Glomerular visceral epithelial cell (primary cell): Measurements from ENCODE around the gene PDX1.

Source experiments
- DNase-seq: peaks from one replicate; pipeline ENCODE4 v3.0.0-alpha.2; 2016; ENCODE audit errors: extremely low spot score

The PDX1 gene

DNA sequence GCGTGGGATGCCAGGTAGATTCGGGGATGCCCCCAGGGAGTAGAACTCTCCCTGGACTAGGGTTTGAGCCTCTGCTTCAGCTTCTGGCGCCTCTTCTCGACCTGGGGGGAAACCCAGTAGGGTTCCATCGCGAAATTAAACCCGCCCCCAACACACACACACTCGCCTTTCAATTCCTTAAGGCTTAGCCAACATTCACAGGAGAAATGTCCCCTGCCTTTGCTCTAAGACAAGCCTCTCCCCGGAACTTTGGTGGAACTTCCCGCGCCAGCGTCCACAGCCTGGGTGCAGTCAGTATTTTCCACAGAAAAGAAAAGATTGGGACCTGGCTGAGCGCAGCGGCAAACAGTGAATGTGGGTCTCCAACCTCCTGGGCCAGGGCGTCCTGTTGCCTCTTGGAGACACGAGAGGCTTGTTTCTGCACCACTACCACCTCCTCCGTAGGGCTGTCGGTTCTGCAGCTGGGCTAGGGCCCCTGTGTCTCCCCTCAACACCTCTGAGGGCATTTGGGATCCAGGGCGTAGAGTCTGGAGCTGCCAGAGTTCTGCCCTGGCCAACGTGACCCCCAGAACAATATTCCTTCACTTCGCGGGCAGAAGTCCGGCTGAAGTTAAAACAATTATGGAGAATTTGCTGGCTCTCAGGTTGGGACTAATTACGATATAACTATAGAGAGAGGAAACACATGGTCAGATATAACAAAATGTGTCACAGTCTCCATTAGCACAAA lies 3.2 kb downstream of the PDX1 start:
- DNase-seq: no peak

DNA sequence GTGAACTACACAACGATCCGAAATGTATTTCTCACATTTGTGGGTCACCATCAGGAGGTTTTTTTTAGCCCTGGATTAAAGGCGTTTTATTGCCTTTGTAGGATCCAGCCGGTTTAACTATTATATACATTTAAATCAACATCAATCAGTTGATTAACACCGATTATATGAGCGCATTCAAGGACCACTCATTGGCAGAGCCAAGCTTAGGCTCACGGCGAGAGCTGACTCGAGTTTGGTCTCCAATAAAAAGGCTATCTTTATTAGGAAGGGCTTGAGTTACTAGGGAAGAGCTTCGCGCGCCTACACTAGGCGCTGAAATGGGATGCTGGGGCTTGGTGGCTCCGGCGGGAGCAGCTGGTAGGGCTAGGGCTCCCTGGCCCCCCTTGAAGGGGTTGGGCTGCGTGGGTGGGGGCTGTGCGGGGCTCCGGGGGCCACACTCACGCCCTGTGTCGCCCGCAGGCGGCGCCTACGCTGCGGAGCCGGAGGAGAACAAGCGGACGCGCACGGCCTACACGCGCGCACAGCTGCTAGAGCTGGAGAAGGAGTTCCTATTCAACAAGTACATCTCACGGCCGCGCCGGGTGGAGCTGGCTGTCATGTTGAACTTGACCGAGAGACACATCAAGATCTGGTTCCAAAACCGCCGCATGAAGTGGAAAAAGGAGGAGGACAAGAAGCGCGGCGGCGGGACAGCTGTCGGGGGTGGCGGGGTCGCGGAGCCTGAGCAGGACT lies 4.2 kb downstream of the PDX1 start:
- DNase-seq: no peak

DNA sequence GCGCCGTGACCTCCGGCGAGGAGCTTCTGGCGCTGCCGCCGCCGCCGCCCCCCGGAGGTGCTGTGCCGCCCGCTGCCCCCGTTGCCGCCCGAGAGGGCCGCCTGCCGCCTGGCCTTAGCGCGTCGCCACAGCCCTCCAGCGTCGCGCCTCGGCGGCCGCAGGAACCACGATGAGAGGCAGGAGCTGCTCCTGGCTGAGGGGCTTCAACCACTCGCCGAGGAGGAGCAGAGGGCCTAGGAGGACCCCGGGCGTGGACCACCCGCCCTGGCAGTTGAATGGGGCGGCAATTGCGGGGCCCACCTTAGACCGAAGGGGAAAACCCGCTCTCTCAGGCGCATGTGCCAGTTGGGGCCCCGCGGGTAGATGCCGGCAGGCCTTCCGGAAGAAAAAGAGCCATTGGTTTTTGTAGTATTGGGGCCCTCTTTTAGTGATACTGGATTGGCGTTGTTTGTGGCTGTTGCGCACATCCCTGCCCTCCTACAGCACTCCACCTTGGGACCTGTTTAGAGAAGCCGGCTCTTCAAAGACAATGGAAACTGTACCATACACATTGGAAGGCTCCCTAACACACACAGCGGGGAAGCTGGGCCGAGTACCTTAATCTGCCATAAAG lies 4.8 kb downstream of the PDX1 start:
- no peak for DNase-seq

DNA sequence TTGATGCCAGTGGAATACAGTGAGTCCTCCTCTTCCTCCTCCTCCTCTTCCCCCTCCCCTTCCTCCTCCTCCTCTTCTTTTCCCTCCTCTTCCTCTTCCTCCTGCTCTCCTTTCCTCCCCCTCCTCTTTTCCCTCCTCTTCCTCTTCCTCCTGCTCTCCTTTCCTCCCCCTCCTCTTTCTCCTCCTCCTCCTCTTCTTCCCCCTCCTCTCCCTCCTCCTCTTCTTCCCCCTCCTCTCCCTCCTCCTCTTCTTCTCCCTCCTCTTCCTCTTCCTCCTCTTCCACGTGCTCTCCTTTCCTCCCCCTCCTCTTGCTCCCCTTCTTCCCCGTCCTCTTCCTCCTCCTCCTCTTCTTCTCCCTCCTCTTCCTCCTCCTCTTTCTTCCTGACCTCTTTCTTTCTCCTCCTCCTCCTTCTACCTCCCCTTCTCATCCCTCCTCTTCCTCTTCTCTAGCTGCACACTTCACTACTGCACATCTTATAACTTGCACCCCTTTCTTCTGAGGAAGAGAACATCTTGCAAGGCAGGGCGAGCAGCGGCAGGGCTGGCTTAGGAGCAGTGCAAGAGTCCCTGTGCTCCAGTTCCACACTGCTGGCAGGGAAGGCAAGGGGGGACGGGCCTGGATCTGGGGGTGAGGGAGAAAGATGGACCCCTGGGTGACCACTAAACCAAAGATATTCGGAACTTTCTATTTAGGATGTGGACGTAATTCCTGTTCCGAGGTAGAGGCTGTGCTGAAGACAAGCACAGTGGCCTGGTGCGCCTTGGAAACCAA lies 5.6 kb downstream of the PDX1 start:
- no peak for DNase-seq

DNA sequence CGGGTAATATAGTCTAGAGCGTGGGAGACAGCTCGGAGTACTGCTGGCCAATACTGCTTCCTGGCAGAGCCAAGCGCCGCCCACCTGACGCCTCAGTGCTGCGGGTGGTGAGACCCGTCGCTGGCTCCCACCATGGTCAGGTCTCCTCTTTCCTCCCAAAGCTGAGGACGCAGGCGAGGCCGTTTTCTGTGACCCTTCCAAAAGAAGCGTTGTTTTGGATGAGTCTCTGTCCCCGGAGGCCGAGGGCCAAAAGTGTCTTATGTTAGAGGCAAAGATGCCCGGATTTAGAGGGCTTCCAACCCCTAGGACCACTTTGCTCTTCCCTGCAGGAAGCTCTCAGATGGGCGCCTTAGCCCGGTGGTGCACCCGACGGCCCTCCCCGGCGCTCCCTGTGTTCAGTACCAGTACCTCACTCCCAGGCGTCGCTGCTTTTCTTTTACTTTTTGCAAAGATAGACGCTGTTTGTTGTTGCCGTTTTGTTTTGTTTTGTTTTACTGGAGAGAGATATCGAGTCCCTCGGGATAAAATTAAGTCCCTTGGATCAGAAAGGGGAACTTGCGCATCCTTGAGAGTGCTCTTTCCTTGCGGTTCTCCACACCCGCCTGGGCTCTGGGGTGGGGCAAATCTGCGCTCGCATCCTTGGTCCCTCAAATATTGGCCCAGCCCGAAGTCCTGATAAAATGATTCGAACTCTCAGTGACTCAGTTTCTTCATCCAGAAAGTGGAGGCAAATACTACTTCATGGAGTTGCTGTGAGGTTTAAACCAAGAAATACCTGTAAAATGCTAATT lies 7.0 kb downstream of the PDX1 start:
- no peak for DNase-seq

DNA sequence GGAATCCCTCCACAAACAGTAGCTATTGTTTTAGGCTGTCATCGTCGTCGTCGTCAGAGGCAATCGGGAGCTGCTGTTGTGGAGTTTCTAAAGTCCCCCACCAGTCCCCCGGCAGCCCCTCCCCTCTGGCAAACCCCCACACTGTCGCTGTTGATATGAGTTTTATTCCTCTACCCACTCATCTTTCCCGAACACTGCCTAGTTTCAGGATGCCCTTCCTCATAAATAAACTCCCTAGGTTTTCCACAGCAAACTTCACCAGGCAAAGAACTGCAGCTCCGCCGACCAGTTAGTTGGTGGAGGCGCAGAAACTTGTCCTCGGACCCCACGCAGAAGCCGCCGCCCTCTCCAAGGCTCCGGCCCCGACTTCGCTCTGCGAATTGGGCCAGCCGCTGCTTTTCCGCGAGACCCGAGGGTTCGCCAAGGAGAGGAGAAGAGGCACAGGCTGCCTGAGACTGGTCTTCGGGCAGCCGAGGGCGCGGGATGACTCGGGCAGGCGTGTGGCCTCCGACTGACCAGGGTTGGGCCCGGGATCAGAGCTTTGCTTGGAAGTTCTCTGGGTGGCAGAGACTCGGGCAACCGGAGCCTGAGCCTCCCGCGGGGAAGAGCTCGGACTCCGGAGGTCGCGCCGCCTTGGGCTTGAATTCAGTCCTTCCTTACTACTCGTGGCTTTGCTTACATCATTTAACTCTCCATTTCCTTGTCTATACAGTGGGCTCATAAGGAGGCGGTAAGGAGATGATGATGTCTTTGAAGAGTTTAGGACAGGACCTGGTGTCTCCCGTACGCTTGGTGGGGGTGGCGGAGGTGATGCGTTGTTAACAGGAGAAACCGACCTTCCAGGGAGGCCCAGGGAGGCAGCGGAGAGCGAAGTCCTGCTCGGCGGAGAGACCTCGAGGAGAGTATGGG lies 7.9 kb downstream of the PDX1 start:
- DNase-seq: no peak

DNA sequence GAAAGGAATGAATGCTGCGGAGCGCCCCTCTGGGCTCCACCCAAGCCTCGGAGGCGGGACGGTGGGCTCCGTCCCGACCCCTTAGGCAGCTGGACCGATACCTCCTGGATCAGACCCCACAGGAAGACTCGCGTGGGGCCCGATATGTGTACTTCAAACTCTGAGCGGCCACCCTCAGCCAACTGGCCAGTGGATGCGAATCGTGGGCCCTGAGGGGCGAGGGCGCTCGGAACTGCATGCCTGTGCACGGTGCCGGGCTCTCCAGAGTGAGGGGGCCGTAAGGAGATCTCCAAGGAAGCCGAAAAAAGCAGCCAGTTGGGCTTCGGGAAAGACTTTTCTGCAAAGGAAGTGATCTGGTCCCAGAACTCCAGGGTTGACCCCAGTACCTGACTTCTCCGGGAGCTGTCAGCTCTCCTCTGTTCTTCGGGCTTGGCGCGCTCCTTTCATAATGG lies 8.6 kb downstream of the PDX1 start:
- DNase-seq: no peak

DNA sequence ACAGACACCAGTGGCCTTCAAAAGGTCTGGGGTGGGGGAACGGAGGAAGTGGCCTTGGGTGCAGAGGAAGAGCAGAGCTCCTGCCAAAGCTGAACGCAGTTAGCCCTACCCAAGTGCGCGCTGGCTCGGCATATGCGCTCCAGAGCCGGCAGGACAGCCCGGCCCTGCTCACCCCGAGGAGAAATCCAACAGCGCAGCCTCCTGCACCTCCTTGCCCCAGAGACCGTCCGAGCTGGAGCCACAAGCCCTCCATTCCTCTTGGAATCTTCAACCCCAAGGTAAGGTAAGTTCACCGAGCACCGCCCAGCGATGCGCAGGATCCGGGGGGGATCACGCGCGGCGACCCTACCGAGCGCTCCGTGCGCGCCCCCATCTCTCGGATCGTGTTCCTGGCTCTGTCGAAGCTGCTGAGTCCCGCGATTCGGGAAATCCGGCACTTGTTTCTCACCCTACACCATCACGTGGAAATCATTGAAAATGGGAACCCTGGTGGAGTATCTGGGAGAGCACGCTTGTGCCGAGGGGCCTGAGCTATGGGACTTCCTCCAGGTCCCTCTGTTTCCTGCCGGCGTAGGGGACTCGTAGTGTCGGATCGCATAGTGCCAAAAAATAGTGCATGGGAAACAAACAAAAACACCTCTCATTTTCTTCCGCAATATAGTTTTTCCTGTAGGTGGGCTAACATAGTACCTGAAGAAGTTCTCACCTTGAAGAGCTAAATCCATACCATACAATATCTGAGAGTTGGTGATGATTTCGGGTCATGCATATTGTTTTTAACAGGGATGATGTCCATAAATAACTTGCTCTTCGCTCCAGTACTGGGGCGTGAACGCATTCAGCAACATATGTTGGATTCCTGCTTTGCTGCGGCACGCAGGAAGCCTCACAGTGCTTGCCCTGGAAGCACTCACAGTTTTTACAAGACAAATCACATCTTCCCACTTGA lies 9.3 kb downstream of the PDX1 start:
- no peak for DNase-seq

DNA sequence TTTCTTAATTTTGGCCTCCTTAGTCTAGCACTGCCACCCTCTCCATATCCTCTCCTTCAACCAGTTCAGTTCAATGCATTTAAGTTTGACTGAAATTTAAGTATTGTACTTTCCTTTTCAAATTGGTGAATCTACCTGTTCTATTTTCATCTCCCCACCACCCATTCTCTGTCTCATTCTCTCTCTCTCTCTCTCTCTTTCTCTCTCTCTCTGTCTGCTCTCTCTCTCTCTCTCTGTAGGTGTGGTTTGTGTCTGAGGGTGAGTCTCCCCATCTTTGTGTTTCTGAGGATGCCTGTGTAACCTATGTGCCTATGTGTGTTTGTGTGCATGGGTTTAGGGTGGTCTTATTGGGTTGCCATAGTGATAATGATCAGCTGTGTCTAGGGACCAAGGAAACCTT lies 10.1 kb downstream of the PDX1 start:
- DNase-seq: no peak

DNA sequence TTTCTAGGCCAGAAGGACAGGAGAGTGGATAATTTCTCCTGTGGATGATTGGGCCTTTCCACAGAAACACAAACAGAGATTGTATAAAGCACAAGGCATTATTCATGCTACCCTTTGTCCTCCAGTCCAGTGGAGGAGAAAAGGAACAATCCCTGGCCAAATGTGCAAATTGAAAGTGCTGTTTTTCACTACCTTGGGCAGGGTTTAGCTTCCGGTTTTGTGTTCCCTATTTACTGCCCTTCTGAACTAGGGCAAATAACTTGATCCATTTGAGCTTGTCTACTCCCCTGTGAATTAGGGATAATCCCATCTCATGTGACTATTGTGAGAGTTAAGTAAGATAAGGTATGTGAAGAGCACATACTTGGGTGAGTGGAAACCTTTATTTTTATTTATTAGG lies 13.3 kb downstream of the PDX1 start:
- no peak for DNase-seq

DNA sequence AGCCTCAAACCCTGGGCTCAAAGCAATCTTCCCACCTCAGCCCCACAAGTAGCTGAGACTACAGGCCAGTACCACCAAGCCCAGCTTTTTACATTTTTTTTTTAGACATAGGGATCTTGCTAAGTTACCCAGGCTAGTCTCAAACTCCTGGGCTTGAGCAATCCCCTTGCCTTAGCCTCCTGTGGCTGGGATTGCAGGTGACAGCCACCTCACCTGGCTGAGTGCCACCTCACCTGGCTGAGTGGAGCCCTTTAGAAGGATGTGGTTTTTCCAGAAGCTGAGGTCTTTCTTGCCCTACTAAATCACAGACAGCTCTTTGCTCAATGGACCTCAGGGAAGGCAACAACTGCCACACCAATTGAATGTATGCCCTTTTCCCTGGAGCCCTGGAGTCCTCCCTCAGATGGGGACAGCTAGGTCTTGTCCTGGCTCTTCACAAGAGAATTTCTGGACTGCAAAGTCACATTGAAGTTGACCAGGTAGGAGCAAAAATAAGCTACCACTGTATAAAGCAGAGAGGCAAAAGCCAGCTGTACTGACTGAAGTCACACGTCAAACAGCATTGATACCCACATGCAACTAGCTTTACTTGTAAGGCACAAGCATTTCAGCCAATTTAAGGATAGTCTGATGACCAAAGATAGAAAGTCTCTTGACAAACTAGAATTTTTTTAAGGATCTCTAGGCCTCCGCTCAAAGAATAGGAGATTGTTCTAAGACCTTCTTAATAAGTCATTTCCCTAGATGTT lies 14.0 kb downstream of the PDX1 start:
- DNase-seq: no peak

DNA sequence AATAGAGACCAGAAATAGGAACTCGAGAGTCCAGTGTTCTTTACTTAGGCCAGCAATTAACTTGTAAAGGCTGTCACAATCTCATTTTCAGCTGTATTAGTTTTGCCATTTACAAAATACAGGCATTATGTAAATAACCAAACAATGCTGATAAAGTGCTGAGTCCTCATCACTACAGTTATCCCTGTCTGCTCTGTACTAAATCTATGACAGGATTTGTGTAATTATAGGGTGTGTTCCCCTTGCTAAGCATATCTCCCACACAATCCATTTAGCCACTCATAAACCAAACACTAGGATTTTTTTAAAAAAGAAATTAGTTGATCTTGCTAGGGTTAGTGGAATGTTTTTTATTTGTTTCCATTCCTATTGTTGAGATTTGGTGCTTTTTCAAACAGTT lies 23.2 kb downstream of the PDX1 start:
- DNase-seq: no peak

DNA sequence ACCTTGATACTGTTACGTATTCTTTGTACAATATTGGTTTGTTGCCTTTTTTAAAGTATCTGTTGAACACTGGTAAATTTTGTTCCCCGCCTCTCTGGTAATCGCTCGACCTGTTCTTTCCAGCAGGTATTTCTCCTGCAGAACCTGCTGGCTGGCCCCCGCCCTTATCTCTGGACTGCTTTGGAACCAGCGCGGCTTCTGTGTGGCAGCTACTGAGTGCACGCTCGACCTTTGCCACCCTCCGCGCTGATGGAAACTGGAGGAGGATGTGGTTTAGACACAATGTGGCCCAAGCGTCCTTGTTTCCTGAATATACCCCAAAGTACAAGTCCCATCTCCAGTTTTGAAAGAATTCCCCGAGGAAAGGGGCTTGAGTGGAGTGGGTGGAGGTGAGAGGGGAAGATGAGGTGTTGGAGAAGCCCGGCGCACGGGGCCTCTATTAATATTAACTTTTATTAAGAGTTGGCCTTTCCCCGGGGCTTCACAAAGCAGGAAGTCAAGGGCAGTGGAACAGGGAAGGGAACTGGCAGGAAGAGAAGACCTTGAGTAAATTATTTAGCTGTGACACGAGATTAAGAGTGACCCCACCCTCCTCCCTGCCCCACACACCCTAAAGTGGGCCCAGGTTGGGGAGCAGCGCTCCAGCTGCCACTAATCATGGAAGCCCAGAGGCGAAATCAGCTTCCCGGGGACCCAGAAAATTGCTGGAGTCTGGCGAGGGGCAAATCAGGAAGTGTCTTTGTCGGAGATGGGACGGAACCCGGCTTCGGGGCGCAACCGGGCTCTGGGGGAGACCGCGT lies 33.3 kb downstream of the PDX1 start:
- DNase-seq: no peak

DNA sequence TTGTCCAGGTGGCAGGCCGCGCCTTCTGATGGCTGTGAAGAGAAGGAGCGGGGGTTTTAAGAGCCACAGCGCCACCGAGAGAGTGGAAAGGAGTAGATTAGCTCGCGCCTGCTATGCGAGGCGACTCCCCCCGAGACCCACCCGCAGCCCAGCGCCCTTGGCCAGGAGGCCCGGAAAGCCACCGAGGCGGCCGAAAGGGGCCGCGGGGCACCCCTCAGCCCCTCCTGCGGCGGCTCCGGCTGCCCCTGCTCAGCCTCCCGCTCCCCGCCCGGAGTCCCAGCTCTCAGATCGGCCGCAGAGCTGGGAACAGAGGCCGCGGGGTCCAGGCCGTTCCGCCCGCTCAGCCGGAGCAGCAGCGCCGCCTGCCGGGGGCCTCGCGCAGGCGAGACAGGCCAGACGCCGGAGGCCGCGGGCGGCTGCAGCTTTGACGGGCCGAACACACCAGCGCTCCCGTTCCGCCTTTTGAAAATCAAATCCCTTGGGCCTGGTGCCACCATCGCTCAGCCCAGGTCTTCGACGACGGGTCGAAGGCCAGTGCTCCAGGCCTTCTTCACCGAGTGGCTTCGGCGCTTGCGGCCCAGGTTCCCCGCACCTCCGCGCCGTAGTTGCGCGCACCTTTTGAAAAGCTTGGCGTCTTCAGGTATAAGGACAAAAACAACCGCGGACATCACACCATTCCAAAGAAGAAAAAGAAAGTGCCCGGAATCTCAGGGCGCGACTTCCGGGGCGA lies 34.0 kb downstream of the PDX1 start:
- DNase-seq: peak; percentile 60

DNA sequence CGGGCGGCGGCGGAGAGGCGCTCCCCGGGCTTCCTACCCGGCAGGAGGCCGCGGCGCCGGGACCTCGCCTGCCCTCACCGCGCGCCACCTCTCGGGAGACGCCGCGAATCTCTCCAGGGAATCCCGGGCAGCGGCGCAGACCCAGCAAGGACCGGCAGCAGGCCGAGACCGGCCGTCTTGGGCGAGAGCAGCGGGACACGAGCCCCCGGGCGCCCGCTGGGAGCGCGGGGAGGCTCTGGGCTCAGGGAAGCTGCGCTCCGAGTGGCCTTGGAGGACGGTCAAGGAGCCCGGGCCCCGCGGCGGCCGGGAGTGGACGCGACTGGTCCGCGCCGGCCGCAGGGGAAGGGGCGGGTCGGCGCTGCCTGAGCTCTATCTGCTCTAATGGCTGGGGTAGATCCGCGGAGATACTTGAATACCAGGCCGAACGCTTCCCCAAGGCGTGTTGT lies 34.6 kb downstream of the PDX1 start:
- DNase-seq: no peak

DNA sequence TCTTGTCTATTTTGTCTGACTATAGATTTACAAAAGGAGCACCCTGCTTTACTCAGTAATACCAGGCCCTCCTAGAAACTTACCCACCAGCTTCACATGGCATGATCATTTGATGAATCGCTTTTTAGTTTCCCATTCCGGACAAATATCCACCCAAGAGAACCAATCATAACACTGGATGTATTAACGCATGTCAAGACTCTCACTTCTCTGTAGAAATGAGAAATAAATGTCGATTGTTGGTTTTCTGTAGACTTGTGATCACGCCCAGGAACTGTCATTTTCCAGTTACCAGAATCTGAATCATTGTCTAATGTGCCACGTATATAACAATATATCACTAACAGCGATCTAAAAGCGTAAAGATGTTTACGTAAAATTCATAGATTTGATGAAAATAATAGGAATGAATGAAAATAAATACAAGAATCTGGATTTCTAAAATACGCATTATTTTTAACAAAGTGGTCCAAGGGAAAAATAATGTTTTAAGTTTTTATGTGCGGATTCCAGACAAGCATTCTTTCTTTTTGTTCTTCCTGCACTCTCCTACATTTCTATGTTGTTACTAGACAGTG lies 35.3 kb downstream of the PDX1 start:
- no peak for DNase-seq
